HG03066 (cell line): ENCODE data around the gene GGT6.
"Not testable (repeated sequence)": the region's sequence is repeated elsewhere in the genome, so short reads cannot be mapped to it uniquely, and the experiment has no call there.

Experiments used
- ATAC-seq: cut with Tn5 transposase; IDR thresholded peaks from one replicate; pipeline ENCODE4 v1.9.1; 2021; ENCODE audit warnings: low read depth; ENCODE audit not compliant: unreplicated experiment

GGT6 gene, protein sequence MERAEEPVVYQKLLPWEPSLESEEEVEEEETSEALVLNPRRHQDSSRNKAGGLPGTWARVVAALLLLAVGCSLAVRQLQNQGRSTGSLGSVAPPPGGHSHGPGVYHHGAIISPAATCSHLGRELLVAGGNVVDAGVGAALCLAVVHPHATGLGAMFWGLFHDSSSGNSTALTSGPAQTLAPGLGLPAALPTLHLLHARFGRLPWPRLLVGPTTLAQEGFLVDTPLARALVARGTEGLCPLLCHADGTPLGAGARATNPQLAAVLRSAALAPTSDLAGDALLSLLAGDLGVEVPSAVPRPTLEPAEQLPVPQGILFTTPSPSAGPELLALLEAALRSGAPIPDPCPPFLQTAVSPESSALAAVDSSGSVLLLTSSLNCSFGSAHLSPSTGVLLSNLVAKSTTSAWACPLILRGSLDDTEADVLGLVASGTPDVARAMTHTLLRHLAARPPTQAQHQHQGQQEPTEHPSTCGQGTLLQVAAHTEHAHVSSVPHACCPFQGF

GRCh38 chr17:4560421-4560820 is at the start of gene GGT6:
GGT6 (minus strand) TSS chr17:4560577; CDS start chr17:4560521, 56 bp downstream.
- no peak for ATAC-seq

DNA sequence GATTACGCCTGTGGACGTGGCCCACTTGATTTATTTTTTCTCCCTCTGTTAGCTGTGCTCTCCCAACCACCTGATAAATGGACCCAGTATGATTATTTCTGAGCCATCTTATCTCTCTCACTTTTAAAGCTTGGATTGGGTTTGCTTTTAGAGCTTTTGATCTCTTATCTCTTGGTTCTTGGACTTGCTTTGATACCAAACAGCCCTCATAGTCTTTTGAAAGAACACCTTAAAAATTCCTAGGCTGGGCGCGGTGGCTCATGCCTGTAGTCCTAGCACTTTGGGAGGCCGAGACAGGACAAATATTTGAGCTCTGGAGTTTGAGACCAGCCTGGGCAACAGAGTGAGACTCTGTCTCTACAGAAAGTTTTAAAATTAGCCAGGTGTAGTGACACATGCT is 49.8 kb upstream of the GGT6 start:
- ATAC-seq = no peak

DNA sequence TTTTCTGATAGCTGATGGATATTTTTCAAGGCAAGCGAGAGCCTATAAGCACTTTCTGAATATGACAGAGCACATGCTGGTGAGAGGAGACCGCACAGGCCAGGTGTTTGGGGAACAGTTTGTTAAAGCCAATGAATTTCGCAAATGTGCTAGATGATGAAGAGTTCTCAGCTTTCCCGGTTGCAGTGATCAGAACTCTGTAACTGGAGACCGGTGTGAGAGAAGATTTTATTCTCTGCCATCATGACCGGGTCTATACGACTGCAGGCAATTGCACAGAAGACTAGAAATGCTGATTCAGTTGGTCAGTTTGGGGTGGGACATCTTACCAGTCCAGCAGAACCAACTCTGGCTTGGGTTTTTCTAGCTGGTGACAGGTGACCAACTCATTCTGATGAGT is 49.4 kb upstream of the GGT6 start:
- ATAC-seq = no peak

GRCh38 chr17:4607773-4608187 is 47.4 kb upstream of the GGT6 start:
- no peak for ATAC-seq

GRCh38 chr17:4607261-4607741 is 46.9 kb upstream of the GGT6 start:
- ATAC-seq = no peak

DNA sequence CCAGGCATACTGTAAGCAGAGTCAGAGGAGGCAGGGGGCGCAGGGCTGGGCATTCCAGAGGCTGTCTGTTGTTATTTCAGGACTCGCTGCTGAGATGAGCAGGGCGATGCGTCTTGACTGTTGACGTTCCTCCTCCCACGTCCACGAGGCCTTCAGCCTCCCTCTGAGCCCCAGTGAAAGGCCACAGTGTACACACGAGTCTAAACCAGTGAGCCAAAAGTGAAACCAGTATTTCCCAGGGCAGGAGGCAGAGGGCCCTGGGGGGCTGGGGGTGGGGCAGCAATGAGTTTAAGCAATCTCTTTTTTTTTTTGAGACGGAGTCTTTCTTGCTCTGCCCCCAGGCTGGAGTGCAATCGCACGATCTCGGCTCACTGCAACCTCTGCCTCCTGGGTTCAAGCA is 45.4 kb upstream of the GGT6 start:
- no peak for ATAC-seq

- ATAC-seq = not testable (repeated sequence)
These were observed 44.4 kb upstream of the GGT6 start for GRCh38 chr17:4604736-4605135.

- ATAC-seq = no peak
These were observed 43.8 kb upstream of the GGT6 start for GRCh38 chr17:4604111-4604644.

- no peak for ATAC-seq
These were observed 41.7 kb upstream of the GGT6 start for GRCh38 chr17:4602041-4602440.

- no peak for ATAC-seq
These were observed 40.9 kb upstream of the GGT6 start for GRCh38 chr17:4601326-4601725.

- ATAC-seq = no peak
These were observed 40.2 kb upstream of the GGT6 start for GRCh38 chr17:4600563-4600962.

- no peak for ATAC-seq
These were observed 39.3 kb upstream of the GGT6 start for GRCh38 chr17:4599505-4600281.

DNA sequence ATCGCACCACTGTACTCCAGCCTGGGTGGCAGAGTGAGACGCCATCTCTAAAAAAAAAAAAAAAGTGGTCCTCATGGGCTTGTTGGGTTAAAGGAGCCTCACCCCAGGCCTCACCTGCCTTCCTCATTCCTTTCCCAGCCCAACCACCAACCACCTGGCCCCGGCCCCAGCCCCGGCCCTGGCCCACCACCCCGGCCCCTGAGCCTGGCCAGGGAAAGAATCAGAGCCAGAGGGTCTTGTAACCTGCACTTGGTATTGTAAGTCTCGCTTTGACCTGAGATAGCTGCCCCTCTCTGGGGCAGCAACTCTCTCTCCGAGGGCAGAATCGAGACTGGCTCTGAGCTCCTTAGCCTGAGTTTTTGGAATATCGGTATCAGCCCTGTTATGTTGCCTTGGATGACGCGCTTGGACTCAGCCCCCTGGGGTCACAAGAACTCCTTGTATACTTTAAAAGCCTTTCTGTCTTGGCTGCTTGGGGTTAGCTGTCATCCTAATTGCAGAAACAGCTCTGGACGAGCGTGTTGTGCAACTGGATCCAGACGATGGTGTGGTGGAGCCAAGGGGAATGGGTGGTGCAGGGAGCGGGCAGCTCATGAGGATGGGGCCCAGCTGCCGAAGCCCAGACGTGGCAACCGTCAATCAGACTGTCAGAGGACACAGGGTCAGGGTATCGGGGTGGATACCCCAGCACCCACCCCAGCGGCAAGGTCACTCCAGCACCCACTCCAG is 38.6 kb upstream of the GGT6 start:
- no peak for ATAC-seq

DNA sequence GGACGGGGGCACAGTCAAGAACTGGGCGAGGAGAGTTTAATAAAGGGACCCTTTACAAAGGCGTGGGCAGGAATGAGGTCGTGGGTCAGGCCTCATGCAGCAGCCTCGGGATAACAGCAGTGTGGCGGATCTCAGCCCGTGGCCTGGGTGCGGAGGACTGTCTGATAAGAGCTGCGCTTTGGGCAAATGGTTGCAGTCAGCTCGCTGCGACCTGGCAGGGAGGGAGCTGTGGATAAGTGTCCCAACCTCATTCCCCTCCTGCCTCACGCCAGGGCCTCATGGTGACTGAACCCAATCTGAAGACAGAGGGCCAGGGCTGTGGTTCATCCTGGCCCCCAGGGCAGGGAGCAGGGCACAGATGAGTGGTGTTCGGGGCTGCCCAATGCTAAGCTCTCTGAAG is 37.6 kb upstream of the GGT6 start:
- ATAC-seq = no peak

DNA sequence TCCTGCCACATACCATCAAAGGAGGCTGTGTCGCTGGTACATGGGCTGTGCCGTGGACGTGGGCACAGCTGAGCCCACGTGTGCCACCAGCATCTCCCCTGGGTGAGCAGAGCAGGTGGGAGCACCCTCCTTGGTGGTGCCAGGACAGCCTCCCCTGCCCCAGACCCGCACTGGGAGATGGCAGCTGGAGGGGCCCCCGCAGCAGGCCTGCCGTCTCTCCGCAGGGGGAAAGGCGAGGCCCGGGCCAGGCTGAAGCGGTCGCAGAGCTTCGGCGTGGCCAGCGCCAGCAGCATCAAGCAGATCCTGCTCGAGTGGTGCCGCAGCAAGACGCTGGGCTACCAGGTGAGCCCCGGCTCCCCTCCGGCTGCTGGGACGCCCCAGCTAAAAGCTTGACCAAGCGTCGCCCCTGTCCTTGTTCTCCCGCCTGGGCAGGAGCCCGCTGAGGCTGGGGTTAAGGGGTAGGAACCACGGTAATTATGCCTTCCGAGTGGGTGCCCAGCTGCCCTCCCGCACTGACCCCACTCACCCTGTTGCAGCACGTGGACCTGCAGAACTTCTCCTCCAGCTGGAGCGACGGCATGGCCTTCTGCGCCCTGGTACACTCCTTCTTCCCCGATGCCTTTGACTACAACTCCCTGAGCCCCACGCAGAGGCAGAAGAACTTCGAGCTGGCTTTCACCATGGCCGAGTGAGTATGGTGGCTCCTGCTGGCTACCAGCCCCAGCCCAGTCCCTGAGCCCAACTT is 36.4 kb upstream of the GGT6 start:
- ATAC-seq = no peak

DNA sequence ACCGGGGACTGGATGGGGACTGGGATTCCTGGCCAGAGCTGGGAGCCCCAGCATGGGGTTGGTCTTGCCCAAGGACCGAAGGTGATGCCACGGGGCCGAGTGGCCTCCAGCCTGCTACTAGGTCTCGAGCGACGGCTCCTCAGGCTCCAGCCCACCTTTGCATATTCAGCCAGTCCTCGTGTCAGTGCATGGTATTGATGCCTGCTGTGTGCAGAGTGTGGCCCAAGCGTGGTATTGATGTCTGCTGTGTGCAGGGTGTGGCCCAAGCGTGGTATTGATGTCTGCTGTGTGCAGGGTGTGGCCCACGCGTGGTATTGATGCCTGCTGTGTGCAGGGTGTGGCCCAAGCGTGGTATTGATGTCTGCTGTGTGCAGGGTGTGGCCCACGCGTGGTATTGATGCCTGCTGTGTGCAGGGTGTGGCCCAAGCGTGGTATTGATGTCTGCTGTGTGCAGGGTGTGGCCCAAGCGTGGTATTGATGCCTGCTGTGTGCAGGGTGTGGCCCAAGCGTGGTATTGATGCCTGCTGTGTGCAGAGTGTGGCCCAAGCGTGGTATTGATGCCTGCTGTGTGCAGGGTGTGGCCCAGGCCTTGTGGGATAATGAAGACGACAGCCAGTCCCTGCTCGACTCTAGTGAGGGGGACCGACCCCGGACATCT is 35.4 kb upstream of the GGT6 start:
- not testable (repeated sequence) for ATAC-seq

DNA sequence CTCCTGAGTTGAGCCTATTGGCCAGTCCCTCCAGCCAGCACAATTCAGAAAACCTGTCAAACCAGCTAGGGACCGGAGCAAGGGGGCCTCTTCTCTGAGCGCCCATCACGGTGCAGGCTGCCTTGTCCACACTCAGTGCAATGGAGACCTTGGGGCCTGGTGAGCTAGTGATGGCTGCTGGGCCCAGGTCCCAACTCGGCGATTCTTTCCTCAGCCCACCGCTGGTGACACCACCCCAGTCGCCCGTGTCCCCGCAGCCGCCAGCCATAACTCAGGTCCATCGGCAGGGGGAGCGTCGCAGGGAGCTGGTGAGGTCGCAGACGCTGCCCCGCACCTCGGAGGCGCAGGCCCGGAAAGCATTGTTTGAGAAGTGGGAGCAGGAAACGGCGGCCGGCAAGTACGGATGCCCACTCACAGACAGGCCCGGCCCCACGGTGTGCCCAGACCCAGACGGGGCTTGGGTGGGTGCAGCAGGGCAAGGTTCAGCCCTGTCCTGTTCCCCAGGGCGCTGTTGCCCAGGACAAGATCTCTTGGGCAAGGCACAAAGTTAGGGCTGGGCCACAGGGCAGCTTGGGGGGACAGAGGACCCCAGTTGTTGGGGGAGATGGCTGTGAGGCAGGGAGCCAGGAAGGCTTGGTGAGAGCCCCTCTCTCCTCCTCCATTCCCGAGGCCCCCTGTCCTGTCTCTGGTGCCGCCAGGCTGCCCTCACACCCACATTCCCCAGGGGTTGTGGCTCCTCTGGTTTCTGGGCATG is 34.7 kb upstream of the GGT6 start:
- ATAC-seq = no peak

- ATAC-seq = no peak
These were observed 34.0 kb upstream of the GGT6 start for GRCh38 chr17:4594406-4594805.

- no peak for ATAC-seq
These were observed 32.6 kb upstream of the GGT6 start for GRCh38 chr17:4593021-4593421.
